Kidney capillary endothelial cell (primary cell): ENCODE data around the gene TSEN54.

ENCODE experiments used
- DNase-seq: peaks from one replicate; pipeline ENCODE4 v3.0.0-alpha.2; 2018; ENCODE audit warnings: low spot score

Gene TSEN54

DNA sequence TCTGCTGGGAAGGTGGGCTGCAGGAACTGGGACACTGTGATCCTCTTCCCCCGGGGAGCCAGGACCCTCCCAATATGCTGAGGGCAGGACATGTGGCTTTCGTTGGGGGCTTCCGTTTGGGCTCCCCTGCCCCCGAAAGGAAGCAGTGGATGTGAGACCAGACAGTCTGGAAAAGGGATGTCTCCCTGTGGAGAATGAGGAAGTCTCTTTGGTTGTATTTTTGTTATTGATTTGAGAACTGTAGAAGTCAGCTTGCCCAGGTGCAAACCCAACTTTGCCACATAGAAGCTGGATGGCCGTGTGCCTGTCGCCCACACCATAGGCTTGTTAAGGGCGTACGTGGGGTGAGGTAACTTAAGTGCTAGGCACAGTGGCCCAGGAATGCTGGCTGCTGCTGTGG lies 27.9 kb downstream of the TSEN54 start:
- no peak for DNase-seq

DNA sequence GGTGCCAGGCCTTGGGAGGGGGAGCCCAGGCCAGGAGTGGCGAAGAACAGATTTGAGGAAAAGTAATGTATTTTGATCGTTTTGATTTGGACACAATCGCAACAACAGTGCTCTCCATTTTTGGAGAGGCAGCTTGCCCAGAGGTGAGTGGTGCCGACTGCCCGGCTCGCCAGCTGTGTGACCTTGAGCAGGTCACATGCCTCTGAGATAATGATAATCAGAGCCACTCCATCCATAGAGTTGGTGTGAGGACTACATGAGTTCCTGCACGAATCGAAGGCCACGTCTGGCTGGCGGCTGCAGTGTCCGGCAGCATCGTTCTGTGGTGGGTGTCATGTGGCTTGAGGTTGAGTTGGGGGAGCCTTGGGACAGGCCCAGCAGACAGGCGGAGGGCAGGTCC lies 29.9 kb downstream of the TSEN54 start:
- DNase-seq: no peak

DNA sequence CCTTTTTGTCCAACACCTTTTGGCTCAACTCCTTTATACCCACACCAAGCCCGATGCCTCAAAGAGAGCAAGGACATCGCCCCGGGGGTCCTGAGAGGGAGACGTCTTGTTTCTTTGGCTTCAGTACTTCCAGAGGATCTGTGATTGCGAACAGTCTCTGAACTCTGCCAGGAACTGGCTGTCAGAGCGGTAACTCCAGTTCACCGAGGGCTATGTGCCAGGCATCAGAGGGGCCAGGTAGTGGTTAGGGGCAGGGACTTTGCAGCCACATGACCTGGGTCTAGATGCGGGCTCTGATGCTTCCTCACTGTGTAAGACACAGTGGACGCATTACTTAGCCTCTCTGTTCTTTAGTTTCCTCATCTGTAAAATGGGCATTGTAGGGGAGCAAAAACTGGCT lies 30.8 kb downstream of the TSEN54 start:
- no peak for DNase-seq

DNA sequence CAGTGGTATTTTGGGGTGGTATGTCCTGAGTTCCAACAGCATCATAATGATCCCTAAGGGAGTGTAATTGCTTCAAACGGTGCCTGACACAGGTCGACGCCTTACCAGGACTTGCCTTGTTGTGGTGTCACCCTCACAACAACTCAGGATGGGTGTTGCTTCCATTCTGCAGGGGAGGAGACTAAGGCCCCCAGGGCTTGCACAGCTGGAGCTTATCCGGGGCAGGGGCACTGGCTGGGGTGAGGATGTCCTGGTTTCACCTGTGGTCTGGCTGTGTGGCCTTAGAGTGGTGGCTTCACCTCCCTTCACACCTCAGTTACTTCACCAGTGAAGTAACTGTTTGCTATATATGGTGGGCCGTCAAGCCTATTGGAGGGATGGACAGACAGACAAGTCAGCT lies 32.5 kb downstream of the TSEN54 start:
- no peak for DNase-seq

DNA sequence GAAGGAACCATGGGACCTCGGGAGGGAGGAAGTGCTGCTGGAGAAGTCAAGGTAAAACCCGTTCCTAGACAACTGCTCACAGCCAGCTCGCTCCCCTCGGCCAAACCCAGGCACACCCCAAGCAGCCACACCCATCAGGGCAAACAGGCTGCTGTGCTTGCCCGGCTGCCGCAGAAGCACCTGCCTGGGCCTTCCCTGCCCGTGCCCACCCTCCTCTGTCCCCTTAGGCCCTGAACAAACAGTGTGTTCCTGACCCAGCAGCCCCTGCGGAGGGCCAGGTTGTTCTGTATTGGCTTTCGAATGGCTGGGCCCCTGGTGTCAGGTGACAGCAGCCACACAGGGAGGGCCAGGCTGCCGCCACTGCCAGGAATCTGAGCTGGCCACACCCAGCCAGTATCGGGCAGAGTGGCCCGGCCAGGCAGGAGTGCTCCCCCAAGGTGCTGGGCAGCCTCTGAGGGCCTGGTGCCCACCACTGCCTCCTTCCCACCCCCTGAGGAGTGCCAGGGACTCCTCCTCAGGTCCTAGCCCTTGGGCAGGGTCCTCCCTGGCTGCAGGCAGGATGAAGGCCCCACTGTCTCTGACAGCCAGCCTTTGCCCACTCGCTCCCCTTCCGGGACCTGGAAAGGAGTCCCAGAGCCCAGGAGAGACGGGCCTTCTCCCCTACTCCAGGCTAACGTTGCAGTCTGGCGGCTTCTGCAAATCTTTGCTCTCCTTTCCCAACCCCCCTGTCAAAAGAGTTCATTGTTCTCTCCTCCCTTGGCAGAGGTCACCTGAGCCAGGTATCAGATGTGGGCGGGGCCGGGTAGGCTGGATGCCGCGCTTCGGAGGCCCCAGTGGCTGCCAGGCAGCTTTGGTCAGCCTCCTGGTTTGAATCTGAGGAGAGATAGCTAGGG lies 33.2 kb downstream of the TSEN54 start:
- no peak for DNase-seq

DNA sequence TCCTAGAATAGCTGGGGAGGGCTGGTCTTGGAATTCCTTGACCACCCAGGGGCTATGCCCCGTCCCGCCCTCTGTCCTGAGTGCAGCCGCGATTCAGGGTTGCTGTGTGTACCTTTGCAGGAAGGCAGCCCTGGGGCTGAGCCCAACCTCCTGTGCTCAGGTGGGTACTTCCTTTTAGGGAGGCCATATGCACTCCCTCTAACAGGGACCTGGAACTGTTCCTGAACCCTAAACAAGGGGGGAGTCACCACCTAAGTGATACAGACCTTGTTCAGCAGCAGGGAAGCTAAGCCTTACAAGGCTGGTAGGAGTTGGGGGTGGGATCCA lies 33.8 kb downstream of the TSEN54 start:
- DNase-seq: no peak

DNA sequence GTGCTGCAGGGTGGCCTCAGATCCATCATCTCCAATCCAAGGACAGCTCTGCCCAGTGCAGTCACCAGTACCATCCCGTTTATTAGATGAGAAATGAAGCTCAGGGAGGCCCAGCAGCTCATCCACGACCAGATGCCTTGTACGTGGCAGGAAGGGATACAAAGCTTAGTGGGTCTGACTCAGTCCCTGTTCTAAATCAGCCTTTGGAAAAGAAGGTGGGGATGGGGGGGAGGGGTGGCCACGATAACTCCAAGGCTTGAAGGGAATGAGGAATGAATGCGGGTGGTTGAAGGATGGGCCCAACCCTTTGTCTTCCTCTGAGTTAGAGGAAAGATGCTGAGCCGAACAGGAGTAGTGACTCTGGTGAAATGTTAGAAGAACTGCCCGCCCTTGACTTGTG lies 34.9 kb downstream of the TSEN54 start:
- DNase-seq: peak; percentile 33

DNA sequence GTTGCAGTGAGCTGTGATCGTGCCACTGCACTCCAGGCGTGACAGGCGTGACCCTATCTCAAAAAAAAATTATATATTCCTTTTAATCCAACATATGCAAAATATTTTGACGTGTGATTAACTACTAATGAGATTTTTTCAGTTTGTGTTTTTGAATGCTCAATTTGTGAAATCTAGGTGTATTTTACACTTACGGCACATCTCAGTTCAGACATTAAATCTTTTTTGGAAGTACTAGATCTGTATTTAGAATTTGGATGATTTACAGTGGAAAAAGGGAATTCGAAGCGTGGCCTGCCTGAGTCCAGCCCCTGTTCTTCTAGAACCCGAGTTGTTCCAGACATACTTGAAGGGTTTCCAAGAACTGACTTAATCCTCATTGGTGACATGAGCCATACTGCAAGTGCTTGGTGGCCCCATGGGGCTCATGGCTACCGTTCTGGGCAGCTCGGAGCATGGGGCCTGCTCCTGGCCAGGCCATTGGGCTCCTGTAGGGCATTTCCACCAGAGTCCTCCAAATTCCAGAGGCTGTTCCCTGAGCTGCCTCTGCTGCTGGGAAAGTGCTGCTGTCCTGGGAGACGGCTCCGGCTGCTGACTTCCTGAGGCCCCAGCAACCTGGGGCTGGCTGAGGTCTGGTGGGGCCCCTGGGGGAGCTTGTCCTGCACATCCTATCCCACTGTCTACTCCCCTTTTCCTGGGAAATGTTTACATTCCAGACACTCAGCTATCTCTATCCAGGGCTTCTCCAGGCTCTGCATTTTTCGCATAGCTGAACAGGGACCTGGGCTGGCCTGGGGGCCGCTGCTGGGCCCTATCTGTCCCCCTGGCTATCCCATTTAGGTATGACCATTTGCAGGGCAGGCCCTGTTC lies 36.3 kb downstream of the TSEN54 start:
- DNase-seq: no peak

DNA sequence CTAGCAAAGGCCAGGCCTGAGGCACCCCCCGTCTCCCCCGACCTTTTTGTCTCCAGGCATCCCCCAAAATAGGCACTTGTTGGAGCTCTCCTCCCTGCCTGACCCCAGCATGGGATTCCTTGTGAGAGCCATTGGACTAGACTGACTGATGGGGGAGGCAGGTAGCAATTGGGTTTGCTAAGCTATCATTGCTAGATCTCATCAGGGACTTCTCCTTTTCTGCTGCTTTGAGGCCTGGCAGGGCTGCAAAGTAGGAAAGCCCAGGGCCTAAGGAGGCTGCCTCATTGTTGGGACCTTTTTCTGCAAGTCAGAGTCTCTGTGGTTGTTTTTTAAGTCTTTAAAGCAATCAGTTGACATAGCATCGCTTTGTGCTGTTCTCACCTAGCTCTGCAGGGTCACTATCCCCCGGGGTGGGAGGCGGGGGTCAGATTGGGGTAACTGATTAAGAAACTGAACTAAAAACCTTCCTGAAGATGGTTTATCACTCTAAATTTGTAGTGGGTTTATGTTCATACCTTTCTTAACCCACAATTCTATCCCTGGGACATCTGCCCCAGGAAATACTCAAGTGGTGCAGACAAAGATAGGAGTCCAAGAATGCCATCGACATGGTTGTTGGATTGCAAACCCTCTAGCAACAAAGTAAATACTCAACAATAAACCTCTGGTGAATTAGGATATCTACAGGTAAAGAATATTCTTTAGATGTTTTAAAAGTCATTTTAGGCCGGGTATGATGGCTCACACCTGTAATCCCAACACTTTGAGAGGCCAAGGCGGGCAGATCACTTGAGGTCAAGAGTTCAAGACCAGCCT lies 37.2 kb downstream of the TSEN54 start:
- DNase-seq: no peak

DNA sequence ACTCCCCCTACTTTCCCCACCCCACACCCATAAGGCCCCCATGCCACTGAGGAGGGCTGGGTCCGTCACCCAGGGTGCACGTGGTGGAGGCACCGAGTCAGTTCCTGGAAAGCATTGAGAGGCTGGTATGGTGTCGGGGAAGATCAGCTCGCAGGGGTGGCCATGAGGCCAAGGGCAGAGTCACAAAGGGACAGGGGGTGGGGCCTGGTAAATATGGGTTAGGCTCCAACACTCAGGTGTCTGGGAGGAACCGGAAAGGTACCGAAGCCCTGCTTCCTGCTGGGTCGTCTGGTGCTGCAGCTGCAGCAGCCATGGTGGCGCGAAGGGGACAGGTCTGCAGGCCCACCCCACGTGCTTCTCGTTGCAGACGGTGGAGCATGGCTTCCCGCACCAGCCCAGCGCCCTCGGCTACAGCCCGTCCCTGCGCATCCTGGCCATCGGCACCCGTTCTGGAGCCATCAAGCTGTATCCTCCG lies 39.4 kb downstream of the TSEN54 start:
- no peak for DNase-seq

DNA sequence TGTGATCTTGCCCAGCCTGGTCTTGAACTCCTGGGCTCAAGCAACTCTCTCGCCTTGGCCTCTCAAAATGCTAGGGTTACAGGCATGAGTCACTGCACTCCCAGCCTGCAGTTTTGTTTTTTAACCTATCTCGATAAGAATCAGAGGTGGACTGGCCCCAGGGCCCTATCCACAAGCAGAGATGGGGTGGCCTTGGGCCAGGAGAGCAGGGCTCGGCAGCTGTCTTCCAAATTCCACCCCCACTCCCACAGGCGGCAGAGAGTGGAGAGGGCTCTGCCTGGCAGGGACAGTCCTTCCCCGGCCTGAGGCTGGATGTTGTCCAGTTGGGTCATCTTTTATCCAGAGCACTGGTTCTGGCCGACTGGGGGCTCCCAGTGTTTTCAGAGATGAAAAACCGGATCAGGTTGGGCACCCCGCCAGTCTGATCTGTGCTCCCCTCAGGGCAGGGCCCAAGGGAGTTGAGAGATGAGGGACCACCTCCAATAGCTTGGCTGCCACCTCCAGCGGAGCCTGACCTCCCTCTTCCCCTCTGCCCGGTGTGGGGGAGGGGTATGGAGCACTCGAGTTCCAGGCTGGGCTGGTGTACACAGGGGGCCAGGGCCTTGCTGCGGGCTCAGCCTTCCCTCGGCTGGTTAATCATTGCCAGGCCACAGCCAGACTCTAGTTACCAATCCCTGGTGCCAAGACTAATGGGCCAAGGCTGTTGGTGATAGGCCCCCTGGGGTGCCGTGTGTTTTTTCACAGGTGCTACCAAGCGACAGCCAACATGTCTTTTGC lies 40.9 kb downstream of the TSEN54 start:
- no peak for DNase-seq

DNA sequence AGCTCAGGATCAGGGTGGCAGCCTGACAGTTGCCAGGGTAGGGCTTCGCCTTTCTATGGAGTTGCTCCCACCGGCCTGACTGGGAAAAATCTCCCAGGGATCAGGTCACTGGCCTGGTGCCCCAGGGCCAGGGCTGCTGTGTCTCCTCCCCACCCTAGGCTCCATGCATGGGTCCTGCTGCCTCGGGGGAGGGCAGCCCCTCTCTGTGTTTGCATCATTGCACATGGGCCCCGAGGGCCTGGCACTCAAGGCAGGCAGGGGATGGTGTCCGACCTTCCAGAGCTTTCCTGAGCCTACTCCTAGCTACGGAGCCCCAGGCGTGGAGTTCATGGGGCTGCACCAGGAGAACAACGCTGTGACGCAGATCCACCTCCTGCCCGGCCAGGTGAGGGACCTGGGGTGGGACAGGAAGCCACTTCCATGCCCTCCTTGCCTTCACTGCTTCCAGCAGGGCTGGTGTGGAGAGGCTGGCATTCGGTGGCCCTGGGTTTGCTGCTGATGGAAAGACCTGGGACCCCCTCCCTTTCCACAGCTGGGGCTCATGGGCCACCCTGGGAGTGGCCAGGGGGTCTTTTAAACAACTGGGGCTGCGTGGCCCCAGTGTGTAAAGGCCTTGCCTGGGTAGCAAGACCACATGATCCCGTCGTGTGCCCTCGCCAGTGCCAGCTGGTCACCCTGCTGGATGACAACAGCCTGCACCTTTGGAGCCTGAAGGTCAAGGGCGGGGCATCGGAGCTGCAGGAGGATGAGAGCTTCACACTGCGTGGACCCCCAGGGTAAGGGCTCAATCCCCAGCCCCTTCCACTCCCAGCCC lies 41.7 kb downstream of the TSEN54 start:
- no peak for DNase-seq

DNA sequence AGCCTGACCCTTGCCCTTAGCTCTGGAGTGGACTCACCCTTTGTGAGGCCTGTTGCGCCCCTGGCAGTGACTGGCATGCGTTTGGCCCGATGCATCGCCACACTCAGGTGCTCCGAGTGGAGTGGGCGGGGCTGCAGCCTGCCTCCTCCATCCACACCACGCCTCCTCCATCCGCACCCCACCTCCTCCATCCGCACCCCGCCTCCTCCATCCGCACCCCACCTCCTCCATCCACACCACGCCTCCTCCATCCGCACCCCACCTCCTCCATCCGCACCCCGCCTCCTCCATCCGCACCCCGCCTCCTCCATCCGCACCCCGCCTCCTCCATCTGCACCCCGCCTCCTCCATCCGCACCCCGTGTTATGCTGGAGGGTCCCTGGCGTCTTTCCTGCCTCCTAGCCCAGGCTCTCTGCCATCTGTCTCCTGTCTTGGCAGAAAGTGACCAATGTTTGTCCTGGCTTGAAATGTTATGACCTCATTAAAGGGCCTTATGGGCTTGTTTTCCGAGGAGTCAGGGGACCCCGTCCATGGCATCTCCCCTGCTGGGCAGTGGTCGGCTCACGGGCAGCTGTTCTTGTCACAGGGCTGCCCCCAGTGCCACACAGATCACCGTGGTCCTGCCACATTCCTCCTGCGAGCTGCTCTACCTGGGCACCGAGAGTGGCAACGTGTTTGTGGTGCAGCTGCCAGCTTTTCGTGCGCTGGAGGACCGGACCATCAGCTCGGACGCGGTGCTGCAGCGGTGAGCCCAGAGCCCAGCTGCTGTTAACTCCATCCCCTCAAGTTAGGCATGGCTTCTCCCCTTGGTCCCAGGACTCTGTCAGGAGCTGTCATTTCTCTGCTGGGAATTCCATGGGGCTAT lies 42.6 kb downstream of the TSEN54 start:
- no peak for DNase-seq

DNA sequence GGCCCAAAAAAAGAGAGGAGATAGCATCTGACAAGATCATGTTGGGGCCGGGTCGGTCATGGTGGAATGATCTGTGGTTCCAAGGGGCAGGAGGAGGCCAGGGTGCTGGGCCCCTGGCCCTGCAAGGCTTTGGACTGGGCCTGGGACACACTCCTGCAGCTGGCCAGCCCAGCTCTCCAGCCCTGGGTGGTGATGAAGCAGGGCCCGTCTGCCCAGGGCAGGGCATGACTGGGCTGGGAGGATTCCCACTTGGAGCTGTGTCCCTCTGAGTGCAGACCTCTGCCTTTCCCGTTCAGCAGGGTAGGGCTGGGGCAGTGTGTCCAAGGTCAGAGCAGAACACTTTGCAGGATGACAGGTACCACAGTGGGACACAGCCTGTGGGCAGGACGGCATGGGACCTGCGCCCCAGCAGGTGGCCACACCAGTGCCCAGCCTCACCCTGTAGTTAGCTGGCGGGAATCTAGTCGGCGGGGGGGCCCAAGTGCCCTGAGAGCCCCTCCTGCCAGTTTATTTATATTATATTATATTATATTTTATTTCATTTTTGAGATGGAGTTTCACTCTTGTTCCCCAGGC lies 43.7 kb downstream of the TSEN54 start:
- DNase-seq: no peak

DNA sequence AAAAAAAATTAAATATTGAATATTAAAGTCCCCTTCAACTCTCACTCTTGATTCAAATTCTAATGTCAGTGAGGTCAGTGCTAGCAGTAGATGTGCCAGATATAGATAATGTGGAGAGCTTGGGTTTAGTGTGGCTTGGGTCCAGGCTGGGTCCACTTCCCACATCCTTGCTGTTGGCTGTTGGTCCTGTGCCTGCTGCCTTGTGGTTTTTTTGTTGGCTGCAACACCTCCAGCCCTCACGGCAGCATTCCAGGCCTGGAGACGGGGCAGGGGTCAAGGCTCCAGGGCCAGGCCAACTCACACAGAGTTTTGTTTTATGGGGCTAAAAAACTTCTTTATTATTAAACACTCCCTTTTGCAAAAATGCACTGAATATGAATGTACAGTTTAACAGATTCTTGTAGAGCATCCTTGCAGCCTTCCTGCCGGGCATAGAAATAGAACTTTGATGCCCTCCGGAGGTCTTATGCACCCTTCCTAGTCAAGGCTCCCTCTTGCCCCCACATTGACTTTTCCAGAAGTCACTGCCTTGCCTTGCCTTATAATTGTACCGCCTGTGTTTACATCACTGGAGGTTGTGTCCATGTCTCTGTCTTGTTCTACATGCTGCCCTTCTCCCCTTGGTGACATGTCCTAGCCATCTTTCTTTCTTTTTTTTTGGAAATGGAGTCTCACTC lies 45.7 kb downstream of the TSEN54 start:
- no peak for DNase-seq

DNA sequence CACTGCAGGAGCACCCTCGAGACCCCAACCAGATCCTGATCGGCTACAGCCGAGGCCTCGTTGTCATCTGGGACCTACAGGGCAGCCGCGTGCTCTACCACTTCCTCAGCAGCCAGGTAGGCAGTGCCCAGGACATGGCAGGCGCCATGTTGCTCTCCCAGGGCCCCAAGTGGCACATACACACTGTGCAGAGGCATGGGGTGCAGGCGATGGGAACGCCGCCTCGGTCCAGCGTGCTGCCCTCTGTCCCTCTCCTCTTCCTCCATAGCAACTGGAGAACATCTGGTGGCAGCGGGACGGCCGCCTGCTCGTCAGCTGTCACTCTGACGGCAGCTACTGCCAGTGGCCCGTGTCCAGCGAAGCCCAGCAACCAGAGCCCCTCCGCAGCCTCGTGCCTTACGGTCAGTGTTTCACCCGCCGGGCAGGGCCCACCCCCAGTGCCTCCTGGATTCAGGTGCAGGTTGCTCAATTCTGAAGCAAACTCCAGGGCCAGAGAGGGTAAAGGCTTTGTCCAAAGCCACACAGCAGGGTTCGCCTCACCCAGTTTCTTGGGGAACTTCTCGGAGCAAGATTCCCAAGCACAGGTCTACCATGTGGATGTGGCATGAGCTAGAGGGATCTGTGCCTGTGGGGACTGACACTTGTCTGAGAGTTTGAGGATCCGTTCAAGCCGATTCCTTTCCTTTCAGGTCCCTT lies 46.9 kb downstream of the TSEN54 start:
- no peak for DNase-seq

DNA sequence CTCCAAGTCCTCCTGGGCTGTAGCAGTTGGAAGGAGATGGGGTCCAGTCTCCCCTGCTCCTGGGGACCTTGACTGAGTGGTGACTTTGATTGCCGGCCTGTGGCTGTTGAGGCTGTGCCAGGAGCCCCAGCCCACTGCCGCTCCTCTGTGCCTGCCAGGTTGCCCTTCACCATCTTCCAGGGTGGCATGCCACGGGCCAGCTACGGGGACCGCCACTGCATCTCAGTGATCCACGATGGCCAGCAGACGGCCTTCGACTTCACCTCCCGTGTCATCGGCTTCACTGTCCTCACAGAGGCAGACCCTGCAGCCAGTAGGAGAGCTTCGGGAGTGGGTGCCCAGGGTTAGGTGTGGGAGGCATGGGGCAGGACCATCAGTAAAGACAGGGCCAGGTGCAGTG lies 47.9 kb downstream of the TSEN54 start:
- DNase-seq: no peak

DNA sequence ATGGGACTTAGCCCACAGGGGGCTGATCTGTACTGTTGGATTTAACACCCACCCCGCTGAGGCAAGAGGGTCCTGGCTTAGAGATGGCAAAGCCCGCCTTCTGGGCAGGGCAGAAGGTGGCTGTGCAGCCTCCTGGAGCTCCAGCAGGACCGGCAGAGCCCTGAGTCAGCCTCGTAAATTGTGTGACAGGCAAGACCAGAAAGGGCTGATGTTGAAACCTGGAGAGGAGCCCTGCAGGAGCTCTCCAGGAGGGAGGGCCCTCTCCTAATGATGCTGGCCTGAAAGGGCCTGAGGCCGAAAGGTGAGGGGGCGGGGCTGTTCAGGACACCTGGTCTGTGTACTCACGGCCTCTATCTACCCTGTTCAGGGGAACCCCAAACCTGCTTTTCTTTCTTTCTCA lies 48.7 kb downstream of the TSEN54 start:
- DNase-seq: no peak
